HTERT RPE-1 (cell line): ENCODE results near the gene NABP1.

Experiments used
- in situ Hi-C: fragments of 300-500 bp; cut with MboI; formaldehyde crosslinking; loops from 4 replicates; pipeline ENCODE4 v1.14.3; 2020; ENCODE audit warnings: low sequenced_read_pairs

The NABP1 gene

DNA sequence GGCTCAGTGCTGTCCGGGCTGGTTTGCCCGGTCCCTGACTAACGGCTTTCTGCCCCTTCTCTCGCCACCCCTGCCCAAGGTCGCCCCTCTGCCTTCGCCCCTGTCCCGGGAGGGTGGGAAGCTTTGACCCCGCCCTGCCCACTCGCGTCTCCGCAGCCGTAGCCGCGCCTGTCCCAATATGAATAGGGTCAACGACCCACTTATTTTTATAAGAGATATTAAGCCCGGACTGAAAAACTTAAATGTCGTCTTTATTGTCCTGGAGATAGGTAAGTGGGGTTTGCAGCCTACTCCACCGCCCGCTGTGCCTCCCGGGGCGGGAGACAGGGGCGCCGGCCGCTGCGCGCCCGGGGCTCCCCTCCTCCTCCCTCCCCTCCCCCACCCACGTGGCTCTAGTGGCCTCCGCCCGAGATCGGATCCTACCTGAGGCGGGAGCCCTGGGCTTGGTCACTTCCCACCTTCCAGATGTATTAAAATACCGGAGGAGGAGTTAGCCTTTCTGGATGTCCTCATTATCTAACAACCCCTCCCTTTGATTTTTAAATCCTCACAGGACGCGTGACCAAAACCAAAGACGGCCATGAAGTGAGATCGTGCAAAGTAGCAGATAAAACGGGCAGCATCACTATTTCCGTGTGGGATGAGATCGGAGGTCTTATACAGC lies 633 bp downstream of the NABP1 start:
- in situ Hi-C loops, result no loop called here

DNA sequence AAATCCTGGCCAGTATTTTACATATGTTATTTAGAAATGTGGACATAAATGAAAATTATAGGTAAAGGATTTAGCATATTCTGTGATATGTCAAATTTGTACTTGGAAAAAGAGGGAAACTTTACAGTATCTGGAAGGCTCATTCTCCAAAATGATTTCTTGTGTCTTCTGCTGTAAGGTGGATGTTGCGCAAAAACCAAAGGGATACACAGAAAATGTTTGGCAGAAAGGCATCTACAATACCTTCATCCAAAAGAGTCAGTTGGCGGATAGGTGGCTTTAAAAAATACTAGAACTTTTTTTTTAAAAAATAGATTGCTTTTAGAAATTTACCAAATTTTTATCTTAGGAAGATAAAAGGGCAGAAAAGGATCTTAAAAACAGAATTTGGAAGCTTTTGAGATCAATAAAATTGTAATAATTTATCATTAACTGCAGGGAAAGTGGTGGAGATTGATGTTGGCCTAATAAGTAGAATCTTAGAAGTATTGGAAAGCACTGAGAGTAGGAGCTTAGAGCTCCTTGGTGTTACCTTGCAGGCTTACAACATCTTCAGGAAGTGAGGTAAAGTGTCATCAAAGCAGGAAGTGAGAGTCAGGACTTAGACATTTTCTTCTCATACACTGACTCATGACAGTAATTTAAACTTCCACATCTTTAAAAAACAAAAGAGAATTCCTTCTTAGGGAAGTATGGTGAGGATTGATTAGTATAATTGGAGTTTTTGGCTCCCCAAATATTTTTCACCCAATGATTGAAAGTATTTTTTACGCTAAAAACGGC lies 2.1 kb downstream of the NABP1 start:
- in situ Hi-C loops, result no loop called here

DNA sequence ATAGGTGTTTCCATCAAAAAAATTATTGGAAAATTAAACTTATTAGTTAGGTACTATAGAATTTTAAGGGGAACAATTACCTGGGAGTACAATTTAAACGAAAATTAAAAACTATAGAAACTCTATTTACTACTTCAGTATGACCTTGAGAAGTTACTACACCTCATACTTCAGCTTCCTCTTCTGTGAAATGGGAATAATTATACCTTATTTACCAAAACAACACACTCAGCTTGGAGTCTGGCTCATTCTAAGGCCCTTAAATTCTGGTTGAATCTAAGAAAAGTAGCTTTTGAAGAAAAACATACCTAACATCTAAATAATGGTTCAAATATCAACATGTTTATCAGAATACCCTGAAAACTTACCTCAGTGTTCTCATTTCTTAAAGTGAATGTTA lies 2.7 kb downstream of the NABP1 start:
- in situ Hi-C loops, result no loop called here

DNA sequence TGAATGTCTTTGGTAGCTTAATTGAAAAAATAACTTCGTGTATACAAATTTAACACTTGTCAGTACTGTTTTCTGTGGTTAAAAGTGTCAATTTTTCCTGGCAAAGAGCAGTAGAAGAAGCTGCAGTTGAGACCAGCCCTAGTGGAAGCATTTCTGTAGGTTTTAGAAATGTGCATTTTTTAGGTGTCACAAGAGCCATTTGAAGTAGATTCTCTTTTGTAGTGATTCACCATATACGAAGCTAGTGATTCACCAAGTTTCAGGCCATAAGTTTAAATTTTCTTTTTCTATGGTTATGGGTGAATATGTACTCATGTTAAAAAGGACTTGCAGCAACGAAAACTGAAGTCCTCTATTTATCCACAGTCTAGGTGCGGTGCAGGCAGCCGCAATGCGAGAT lies 4.2 kb downstream of the NABP1 start:
- in situ Hi-C loops, result no loop called here

DNA sequence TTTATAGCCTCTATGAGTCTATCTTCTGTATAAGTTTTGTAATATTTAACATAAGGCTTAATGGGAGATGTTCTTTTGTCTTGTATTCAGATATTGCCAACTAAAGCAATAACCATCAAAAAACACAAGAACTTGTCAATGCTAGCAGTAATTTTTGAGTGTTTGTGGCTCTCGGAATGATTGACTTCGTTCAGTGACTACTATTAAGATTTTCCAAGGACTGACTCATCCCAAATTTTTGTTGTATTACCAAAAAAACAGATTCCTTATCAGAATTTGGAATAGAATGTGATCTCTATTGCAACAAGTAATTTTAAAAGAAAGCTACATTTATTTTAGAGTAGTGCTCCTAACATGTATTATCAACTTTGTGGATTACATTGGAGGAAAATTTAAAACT lies 8.1 kb downstream of the NABP1 start:
- in situ Hi-C loops, result no loop called here

DNA sequence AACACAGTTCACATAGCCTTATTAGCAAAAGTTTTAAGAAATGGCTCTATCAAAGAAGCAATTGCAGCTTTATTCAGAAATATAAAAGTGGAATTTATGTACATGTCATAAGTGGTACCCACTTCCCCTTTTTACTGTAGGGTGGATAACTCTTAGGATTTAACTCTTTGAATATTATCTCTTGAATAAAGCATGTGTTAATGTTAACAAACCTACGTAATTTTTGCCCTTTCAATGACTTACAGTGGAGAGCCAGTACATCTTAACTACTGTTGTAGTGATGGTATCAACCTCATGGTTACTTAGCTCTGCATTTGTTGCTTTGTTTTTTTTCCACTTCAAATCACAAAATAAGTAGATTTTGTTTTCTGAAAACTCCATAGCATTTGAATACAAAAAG lies 8.8 kb downstream of the NABP1 start:
- in situ Hi-C loops, result no loop called here

DNA sequence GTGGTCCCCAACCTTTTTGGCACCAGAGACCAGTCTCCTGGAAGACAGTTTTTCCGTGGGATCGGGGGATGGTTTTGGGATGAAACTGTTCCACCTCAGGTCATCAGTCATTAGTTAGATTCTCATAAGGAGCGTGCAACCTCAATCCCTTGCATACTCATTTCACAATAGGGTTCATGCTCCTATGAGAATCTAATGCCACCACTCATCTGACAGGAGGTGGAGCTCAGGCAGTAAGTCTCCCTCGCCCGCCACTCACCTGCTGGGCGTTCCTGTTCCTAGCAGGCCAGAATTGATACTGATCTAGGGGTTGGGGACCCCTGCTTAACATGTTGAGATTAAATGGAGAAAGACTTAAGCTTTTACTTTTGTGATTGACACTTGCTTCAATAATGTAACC lies 9.9 kb downstream of the NABP1 start:
- in situ Hi-C loops, result no loop called here

DNA sequence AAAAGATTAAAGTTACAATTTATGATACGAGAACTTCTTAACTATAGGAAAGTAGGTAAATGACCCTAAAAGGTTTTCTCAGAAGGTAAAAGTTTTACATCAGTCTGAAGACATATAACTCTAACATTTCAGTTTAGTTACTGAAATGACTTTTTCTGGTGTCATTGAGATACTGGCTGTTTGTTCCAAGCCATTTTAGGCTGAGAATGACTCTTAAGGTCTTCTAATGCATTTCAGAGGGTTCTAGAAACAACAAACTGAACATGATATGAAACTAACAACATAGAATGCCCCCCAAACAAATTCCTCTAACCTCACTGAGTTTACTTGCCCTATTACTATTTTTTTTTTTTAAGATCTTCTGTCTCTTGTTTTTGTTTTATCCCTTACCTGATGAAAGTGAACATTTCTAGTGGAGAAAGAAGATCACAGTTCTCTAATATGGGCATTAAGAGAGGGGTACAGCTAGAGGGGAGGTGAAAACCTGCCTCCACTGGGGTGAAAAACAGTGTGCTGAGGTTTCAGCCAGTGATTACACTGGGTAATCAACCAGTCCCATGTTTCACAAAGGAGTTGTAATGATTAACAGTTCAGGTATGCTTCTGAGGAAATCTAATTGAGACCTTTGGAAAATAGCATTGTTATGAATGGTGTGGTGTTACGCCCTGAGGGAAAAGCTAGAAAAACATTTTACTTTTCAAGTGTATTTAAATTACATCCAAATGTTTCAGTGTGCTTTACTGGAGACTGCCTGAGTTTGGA lies 11.2 kb downstream of the NABP1 start:
- in situ Hi-C loops, result no loop called here

DNA sequence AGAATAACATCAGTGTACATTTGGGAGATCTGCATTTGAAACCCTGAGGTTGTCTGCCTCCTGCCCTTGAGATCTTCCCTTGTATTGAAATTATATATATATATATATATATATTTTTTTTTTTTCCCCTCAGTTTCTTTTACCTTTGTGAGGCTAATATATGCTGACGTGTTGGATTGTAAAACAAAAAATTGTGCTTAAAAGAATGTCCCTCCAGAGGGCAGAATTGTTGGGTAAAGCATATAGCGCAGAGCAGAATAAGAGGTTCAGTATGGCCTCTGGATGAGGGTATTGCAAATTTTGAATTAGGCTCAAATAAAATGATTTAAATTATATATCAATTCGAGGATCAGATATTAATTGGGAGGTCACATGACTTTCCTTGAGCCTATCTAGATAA lies 12.4 kb downstream of the NABP1 start:
- in situ Hi-C loops, result no loop called here

DNA sequence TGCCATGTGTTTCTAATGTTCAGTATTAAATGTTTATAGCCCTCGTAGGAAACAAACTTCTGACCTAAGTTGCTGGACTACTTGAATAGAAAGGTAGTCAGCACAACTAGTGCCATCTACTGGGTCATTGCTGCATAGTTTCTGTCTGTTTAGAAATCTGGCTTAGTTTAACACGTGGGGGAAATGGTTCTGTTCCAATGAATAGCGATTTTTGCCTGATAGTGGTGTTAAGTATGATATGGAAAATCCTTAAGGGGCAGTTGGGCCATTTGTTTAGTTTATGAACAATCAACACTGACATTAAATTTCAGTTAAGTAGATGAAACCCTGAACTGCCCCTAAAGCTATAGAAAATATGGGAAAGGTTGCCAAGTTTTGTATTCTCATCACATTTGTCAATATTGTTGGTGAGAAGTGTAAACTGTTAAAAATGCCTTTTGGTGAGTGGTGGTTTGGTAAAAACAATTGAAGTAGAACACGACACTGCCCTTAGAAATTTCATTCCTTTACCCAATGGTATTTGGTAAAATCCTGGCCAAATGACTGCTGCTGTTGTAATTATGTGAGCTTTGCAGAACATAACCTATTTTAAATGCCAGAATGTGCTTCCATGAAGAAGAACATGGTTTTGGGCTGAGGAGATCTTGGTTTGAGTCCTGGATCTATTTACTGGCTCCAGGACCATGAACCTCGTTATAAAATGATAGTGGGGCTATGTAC lies 13.2 kb downstream of the NABP1 start:
- in situ Hi-C loops, result no loop called here

DNA sequence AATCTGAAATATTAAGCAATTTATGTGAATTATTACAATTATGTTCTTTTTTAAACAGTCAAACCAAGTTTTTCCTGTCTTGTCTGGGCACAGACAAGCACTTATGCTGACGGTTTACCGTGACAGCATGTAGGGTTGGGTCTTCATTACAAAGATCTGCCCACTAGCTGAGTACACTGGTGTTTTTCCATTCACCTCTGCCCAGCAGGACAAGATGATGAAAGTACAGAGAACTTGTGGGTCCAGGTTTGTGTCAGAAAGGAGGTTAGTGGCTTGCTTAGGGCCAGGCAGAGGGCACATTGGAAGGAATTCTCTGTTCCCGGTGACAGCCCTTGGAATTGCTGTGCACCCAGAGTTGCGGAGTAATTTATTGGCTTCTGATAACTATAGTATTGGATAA lies 14.0 kb downstream of the NABP1 start:
- in situ Hi-C loops, result no loop called here

DNA sequence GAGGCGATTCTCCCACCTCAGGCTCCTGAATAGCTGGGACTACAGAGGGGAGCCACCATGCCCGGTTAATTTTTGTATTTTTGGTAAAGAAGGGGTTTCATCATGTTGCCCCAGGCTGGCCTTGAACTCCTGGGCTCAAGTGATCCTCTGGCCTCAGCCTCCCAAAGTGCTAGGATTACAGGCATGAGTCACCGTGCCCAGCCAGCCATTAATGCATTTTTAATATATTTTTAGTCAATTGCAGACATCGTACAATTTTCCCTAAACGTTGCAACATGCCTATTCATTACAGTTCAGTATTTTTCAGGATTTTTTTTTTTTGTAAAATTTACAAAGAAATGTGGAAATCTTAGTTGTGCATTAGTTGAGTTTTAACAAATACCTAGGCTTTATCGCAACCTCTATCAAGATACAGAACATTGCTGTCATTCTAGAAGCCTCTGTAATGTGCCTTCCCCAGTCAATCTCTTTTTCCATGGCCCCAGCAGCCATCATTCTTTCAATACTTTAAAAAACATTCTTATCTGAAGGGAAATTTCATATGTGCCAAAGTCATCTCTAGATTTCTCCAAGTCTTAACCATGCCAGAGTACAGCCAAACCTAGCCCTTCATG lies 14.7 kb downstream of the NABP1 start:
- in situ Hi-C loops, result no loop called here

DNA sequence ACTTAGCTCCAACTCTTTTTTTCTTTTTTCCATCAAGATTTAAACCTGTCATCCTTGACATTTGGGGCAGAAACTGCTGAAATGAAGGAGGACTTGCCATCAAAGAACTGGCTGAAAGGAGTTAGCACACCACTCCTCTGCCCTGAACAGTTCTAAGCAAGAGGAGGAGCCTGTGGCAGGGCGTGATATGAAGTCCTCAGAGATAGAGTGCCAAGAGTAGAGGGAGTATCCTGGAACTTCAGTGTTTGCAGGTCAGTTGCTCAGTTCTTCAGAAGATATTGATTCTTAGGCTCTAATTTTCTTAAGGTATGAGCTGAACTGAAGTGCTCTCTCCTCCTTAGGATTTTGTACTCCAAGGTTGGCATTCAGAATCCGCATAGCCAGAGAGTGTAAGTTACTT lies 15.2 kb downstream of the NABP1 start:
- in situ Hi-C loops, result no loop called here

DNA sequence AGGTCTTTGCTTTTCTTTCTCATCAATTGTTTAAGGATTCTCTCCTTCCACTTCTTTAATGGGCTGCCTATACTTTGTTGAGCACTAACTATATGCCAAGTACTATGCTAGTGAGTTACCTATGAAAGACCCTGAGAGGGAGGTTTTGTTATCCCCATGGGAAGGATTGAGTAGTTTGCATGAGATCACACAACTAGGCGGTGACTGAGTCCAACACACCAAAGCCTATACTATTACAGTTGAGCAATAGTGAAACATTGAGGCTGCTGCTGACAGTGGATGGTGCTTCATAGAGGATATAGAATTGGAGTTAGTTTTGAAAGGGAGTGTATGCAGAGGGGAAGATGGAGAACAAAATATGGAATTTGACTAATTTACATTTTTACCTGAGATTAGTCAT lies 15.8 kb downstream of the NABP1 start:
- in situ Hi-C loops, result no loop called here

DNA sequence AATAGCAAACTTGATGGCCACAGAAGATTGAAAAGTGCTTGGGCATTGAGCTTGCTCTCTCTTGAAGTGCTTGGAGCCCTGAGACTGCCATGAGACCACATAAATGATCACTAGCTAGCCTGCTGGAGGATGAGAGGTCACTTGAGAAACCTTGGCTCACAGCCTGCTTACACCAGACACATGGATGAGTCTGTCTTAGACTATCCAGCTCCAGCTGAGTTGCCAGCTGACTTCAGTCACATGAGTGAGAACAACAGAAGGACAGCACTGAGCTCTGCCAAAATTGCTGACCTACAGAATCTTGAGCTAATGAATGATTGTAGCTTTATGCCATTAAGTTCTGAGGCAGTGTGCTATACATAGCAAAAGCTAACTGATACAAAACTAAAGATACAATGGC lies 18.1 kb downstream of the NABP1 start:
- in situ Hi-C loops, result no loop called here

DNA sequence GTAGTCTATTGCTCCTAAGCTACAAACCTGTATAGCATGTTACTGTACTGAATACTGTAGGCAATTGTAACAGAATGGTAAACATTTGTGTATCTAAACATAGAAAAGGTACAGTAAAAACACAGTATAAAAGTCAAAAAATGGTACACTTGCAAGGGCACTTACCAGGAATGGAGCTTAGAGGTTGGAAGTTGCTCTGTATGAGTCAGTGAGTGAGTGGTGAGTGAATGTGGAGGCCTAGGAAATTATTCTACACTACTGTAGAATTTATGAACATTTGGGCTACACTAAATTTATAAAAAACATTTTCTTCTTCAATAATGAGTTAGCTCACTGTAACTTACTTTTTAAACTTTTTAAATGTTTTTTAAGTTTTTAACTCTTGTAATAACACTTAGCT lies 19.0 kb downstream of the NABP1 start:
- in situ Hi-C loops, result no loop called here

DNA sequence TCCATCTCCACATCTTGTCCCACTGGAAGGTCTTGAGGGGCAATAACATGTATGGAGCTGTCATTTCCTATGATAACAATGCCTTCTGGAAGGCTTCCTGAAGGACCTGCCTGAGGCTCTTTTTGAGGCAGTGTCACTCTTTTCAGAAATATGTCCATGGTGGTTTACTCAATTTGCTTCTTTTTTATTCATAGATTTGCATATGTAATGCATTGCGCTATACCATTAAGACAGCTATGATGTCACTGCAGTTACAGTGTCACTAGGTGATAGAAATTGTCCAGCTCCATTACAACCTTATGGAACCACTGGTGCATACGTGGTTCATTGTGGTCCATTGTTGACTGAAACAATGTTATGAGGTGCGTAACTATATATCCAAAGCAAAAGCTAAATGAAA lies 19.9 kb downstream of the NABP1 start:
- in situ Hi-C loops, result no loop called here

DNA sequence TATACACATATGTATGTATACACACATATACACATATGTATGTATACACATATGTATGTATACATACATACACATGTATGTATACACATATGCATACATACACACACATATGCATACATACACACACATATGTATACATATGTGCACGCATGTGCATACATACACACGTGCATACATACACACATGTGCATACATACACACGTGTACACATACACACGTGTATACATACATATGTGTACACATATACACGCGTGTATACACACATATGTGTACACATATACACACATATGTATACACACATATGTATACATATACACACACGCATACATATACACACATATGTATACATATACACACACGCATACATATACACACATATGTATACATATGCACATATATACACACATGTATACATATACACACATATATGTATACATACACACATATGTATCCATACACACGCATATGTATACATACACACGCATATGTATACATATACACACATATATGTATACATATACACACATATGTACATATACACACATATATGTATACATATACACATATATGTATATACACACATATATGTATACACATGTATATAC lies 21.5 kb downstream of the NABP1 start:
- in situ Hi-C loops, result no loop called here

DNA sequence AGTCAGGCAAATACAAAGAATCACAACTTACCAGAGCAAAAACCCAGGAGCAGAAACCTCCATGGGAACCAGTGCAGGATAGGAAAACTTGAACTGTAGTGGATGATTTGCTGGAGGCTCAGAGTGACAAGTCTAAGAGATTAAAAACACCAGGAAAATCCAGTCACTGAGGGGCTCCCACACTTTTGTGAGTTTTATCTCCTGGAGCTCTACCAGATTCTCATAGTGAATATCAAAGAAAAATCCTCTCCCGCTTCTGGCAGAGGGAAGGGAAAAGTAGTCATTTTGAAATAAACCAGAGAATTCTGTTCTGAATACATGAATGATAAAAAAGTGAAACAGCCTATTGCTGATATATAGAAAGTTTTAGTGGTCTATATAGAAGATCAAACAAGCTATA lies 23.1 kb downstream of the NABP1 start:
- in situ Hi-C loops, result no loop called here

DNA sequence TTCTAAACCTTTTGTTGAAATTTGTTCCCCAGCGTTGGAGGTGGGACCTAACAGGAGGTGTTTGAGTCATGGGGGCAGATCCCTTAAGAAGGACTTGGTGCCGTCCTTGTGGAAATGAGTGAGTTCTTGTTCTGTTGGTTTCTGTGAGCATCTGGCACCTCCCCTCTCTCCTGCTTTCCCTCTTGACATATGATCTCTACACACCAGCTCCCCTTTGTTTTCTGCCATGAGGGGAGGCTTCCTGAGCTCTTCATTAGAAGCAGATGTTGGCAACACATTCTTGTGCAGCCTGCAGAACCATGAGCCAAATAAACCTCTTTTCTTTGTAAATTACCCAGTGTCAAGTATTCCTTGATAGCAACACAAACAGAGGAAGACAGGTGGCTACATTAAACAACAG lies 23.8 kb downstream of the NABP1 start:
- in situ Hi-C loops, result no loop called here
